ENCODE results near the gene STAP1.

Gene STAP1

GRCh38 chr4:67558493-67558892, at the start of gene STAP1:
Gene STAP1, plus strand, starts transcription at chr4:67558727. Its CDS starts 83 bp downstream, at chr4:67558810.
- ATAC-seq: no peak

GRCh38 chr4:67512501-67512900, 46.0 kb upstream of the STAP1 start:
- no peak for ATAC-seq
- TF ChIP-seq ISL1 (CRISPR knock-in tag; IDR thresholded peaks at IDR 0.05): no peak
- no peak for TF ChIP-seq CREB5 (CRISPR knock-in tag; IDR thresholded peaks at IDR 0.05; ENCODE audit: low read depth)
- no peak for TF ChIP-seq TCF4 (CRISPR knock-in tag; IDR thresholded peaks at IDR 0.05; ENCODE audit: borderline replicate concordance)
- TF ChIP-seq TOX (CRISPR knock-in tag; IDR thresholded peaks at IDR 0.05; ENCODE audit: borderline replicate concordance): no peak
- no peak for TF ChIP-seq ZC3H10 (CRISPR knock-in tag; IDR thresholded peaks at IDR 0.05)
- no peak for TF ChIP-seq GLIS3 (CRISPR knock-in tag; IDR thresholded peaks at IDR 0.05)
- TF ChIP-seq PATZ1 (CRISPR knock-in tag; IDR thresholded peaks at IDR 0.05; ENCODE audit: borderline replicate concordance): no peak
- TF ChIP-seq PPARA (CRISPR knock-in tag; IDR thresholded peaks at IDR 0.05; ENCODE audit: borderline replicate concordance): no peak
- no peak for TF ChIP-seq SNAI2 (CRISPR knock-in tag; IDR thresholded peaks at IDR 0.05)

More at GRCh38 chr4:67558493-67558892, at the start of gene STAP1:
- TF ChIP-seq TOX (CRISPR knock-in tag; IDR thresholded peaks at IDR 0.05; ENCODE audit: borderline replicate concordance) (no peak), GLIS3 (CRISPR knock-in tag; IDR thresholded peaks at IDR 0.05) (no peak)

GRCh38 chr4:67520141-67520540, 38.4 kb upstream of the STAP1 start:
- no peak for TF ChIP-seq ZNF70 (CRISPR knock-in tag; IDR thresholded peaks at IDR 0.05)
- no peak for TF ChIP-seq ZFP3 (CRISPR knock-in tag; IDR thresholded peaks at IDR 0.05)
- TF ChIP-seq TOX (CRISPR knock-in tag; IDR thresholded peaks at IDR 0.05; ENCODE audit: borderline replicate concordance): no peak
- TF ChIP-seq GLIS3 (CRISPR knock-in tag; IDR thresholded peaks at IDR 0.05): no peak
- no peak for TF ChIP-seq ESRRG (CRISPR knock-in tag; IDR thresholded peaks at IDR 0.05)
- no peak for TF ChIP-seq CSDC2 (CRISPR knock-in tag; IDR thresholded peaks at IDR 0.05)
- TF ChIP-seq PPARA (CRISPR knock-in tag; IDR thresholded peaks at IDR 0.05; ENCODE audit: borderline replicate concordance): no peak
- TF ChIP-seq ZNF565 (CRISPR knock-in tag; conservative IDR thresholded peaks at IDR 0.05; ENCODE audit: low read depth): no peak
- no peak for TF ChIP-seq TCF4 (CRISPR knock-in tag; IDR thresholded peaks at IDR 0.05; ENCODE audit: borderline replicate concordance)
- TF ChIP-seq RARB (CRISPR knock-in tag; IDR thresholded peaks at IDR 0.05): no peak
- no peak for ATAC-seq

GRCh38 chr4:67521506-67521905, 37.0 kb upstream of the STAP1 start:
- no peak for ATAC-seq
- TF ChIP-seq TSHZ2 (CRISPR knock-in tag; IDR thresholded peaks at IDR 0.05): no peak
- no peak for TF ChIP-seq PATZ1 (CRISPR knock-in tag; IDR thresholded peaks at IDR 0.05; ENCODE audit: borderline replicate concordance)
- TF ChIP-seq GLIS3 (CRISPR knock-in tag; IDR thresholded peaks at IDR 0.05): no peak
- no peak for TF ChIP-seq ARNTL (CRISPR knock-in tag; IDR thresholded peaks at IDR 0.05; ENCODE audit: borderline replicate concordance, low read depth)

- TF ChIP-seq ZC3H10 (CRISPR knock-in tag; IDR thresholded peaks at IDR 0.05) (no peak), ESRRG (CRISPR knock-in tag; IDR thresholded peaks at IDR 0.05) (no peak)
- no peak for ATAC-seq
These were observed 36.3 kb upstream of the STAP1 start for GRCh38 chr4:67522230-67522629.

All from SK-N-SH treated with all-trans-retinoic acid at 6 μM for 48 hours (cell line).